CD14-positive monocyte (primary cell): ENCODE data around the gene IGF2BP3. TPM values are rescaled to one million over a fixed set of nuclear protein-coding genes. Genes with fewer than 3 reads are reported as not detected.

ENCODE experiments used
- DNase-seq, 3 donors: peaks; one replicate each; pipeline ENCODE4 v3.0.0-alpha.2; 2011 to 2022
- H2AFZ ChIP-seq: 2 replicates; pipeline ENCODE4 v1.6.0; 2012; ENCODE audit warnings: mild to moderate bottlenecking, low read depth, low read length, inconsistent platforms; ENCODE audit not compliant: insufficient read depth, poor library complexity, severe bottlenecking
- H3K27ac ChIP-seq, 2 donors: 1 replicate in 1 of 2; 2 replicates in 1 of 2; pipeline ENCODE4 v1.5.1; 2012 to 2013; ENCODE audit warnings: low read length in 2 of 2, control low read depth in 1 of 2, inconsistent platforms in 1 of 2, low read depth in 1 of 2, mild to moderate bottlenecking in 1 of 2
- H3K27me3 ChIP-seq, 2 donors: one replicate each; pipeline versions ENCODE4 v1.6.0 to v1.6.1; 2011 to 2013; ENCODE audit warnings: low read length in 2 of 2; ENCODE audit not compliant: control insufficient read depth in 2 of 2, insufficient read depth in 2 of 2
- H3K36me3 ChIP-seq, 2 donors: replicated peaks in 1 of 2; 1 replicate in 1 of 2; 2 replicates in 1 of 2; pipeline versions ENCODE4 v1.5.1 to v1.6.1; 2012 to 2013; ENCODE audit warnings: low read length in 2 of 2, control low read depth in 1 of 2, inconsistent platforms in 1 of 2, mild to moderate bottlenecking in 1 of 2; ENCODE audit not compliant: insufficient read depth in 2 of 2, control insufficient read depth in 1 of 2
- H3K4me1 ChIP-seq, 2 donors: 1 replicate in 1 of 2; 2 replicates in 1 of 2; pipeline versions ENCODE4 v1.5.1 to v1.6.1; 2012 to 2013; ENCODE audit warnings: low read length in 2 of 2, control low read depth in 1 of 2, inconsistent platforms in 1 of 2, mild to moderate bottlenecking in 1 of 2, moderate library complexity in 1 of 2; ENCODE audit not compliant: insufficient read depth in 2 of 2, control insufficient read depth in 1 of 2
- H3K4me2 ChIP-seq: replicated peaks from 2 replicates; pipeline ENCODE3; 2012; ENCODE audit warnings: low read length, moderate library complexity, mild to moderate bottlenecking; ENCODE audit not compliant: poor library complexity, severe bottlenecking; ENCODE audit errors: extremely low read depth
- H3K4me3 ChIP-seq, 3 experiments: fragments of 200-600 bp in 1 of 3; sonication (generic) in 1 of 3; replicated peaks in 1 of 3; 1 replicate in 2 of 3; 2 replicates in 1 of 3; pipeline ENCODE4 v1.5.1; 2011 to 2013; ENCODE audit warnings: low read length in 3 of 3, mild to moderate bottlenecking in 3 of 3, control low read depth in 2 of 3, low read depth in 2 of 3, inconsistent platforms in 1 of 3, moderate library complexity in 1 of 3
- H3K79me2 ChIP-seq: 2 replicates; pipeline ENCODE4 v1.6.0; 2012; ENCODE audit warnings: mild to moderate bottlenecking, control low read depth, inconsistent platforms, low read length, moderate library complexity; ENCODE audit not compliant: insufficient read depth
- H3K9ac ChIP-seq: 2 replicates; pipeline ENCODE4 v1.6.0; 2017; ENCODE audit warnings: low read length, mild to moderate bottlenecking; ENCODE audit not compliant: insufficient read depth, poor library complexity, severe bottlenecking
- H3K9me3 ChIP-seq, 2 donors: replicated peaks in 1 of 2; 1 replicate in 1 of 2; 2 replicates in 1 of 2; pipeline versions ENCODE4 v1.5.1 to v1.6.1; 2012 to 2013; ENCODE audit warnings: low read length in 2 of 2, control low read depth in 1 of 2; ENCODE audit not compliant: control insufficient read depth in 1 of 2, insufficient read depth in 1 of 2
- H4K20me1 ChIP-seq: 2 replicates; pipeline ENCODE4 v1.6.0; 2012; ENCODE audit warnings: mild to moderate bottlenecking, low read length, control low read depth, moderate library complexity; ENCODE audit not compliant: insufficient read depth
- H3K27ac Mint-ChIP-seq, 7 donors: one replicate each; pipeline ENCODE4 v1.8.0; 2020; ENCODE audit warnings: mild to moderate bottlenecking in 7 of 7, mixed read lengths in 7 of 7, moderate library complexity in 6 of 7, inconsistent platforms in 2 of 7
- H3K27me3 Mint-ChIP-seq, 3 donors: one replicate each; pipeline ENCODE4 v1.8.0; 2021 to 2022; ENCODE audit warnings: low read depth in 3 of 3, mild to moderate bottlenecking in 3 of 3, mixed read lengths in 3 of 3, moderate library complexity in 3 of 3, inconsistent platforms in 1 of 3
- H3K36me3 Mint-ChIP-seq, 2 donors: one replicate each; pipeline ENCODE4 v1.8.0; 2020; ENCODE audit warnings: mixed read lengths in 2 of 2, inconsistent platforms in 1 of 2, mild to moderate bottlenecking in 1 of 2
- H3K4me1 Mint-ChIP-seq: one replicate; pipeline ENCODE4 v1.8.0; 2020; ENCODE audit warnings: mild to moderate bottlenecking, mixed read lengths
- H3K4me3 Mint-ChIP-seq, 2 donors: one replicate each; pipeline ENCODE4 v1.8.0; 2020; ENCODE audit warnings: mild to moderate bottlenecking in 2 of 2, mixed read lengths in 2 of 2, moderate library complexity in 1 of 2
- H3K9me3 Mint-ChIP-seq, 7 donors: one replicate each; pipeline ENCODE4 v1.8.0; 2020 to 2022; ENCODE audit warnings: mixed read lengths in 7 of 7, mild to moderate bottlenecking in 6 of 7, moderate library complexity in 6 of 7, inconsistent platforms in 2 of 7
- CTCF ChIP-seq: fragments of 200-600 bp; IDR thresholded peaks from one replicate; pipeline ENCODE4 v1.8.0; 2022; ENCODE audit warnings: antibody characterized with exemption, mild to moderate bottlenecking
- WGBS: methylation state at CpG from one replicate; pipeline ENCODE4 v1.1.5; 2013; ENCODE audit warnings: missing lambda C conversion rate; ENCODE audit not compliant: insufficient coverage; 5-methylcytosine and 5-hydroxymethylcytosine counted together
- intact Hi-C, 2 donors: fragments of 100-400 bp; cut with micrococcal nuclease; formaldehyde crosslinking; loops; one replicate each; pipeline versions ENCODE4 v1.15.0 to v1.15.1; 2023
- polyA plus RNA-seq, 3 donors: library from polyadenylated mRNA; depleted of rRNA in 1 of 3; unstranded in 2 of 3; stranded (reverse) in 1 of 3; fragments of 300-500 nt in 2 of 3; fragments of >200 nt in 1 of 3; fragmentation: Illumina TruSeq in 2 of 3; gene quantifications; 1 replicate in 2 of 3; 2 replicates in 1 of 3; pipeline ENCODE4 v1.2.3, GENCODE V29; 2012 to 2021

The IGF2BP3 gene
- polyA plus RNA-seq, 3 donors: 0.60 to 5.3 (median 3.2) TPM

GRCh38 chr7:23273141-23273599, 197.1 kb downstream of the IGF2BP3 start:
- peaks cover 2 to 5% of the 10 kb centered on the region in 2 donors for H3K4me1 ChIP-seq
- H3K4me2 ChIP-seq: peak overlapping the region; percentile 8
- peak; percentile 65 to 79 (median 77) for DNase-seq
- no peak overlapping the region for H3K4me3 ChIP-seq
- Mint-ChIP-seq H3K27me3 (peaks cover 3 to 7% (median 5%) of the 10 kb centered on the region in 3 donors), H3K27ac (no peak overlapping the region), H3K36me3 (no peaks in the 10 kb centered on the region), H3K4me3 (peak overlapping the region; percentile 25 to 56), H3K9me3 (no peaks in the 10 kb centered on the region), H3K4me1 (peaks cover 5% of the 10 kb centered on the region)
- no peaks in the 10 kb centered on the region for H3K9me3 ChIP-seq
- peak overlapping the region; percentile 22 for H2AFZ ChIP-seq
- WGBS: 0% methylated on average over 1 of the region's 11 CpGs
- H3K9ac ChIP-seq: no peak overlapping the region
- intact Hi-C loops: loop anchor here in 1 of 2 donors (10.0 kb wide), 1 partner anchor 442 kb away; the partner anchor contains the start of gene STK31
- no peaks in the 10 kb centered on the region for H4K20me1 ChIP-seq
- no peaks in the 10 kb centered on the region for H3K79me2 ChIP-seq
- no peaks in the 10 kb centered on the region for H3K27me3 ChIP-seq
- H3K27ac ChIP-seq: no peak overlapping the region
- no peaks in the 10 kb centered on the region for H3K36me3 ChIP-seq
- peak; percentile 94 for TF ChIP-seq CTCF

GRCh38 chr7:23272275-23272674, 198.0 kb downstream of the IGF2BP3 start:
- Histone ChIP-seq H3K9ac (no peak overlapping the region), H3K9me3 (no peaks in the 10 kb centered on the region), H3K4me1 (peaks cover 2 to 5% of the 10 kb centered on the region in 2 donors), H3K4me3 (no peak overlapping the region), H3K79me2 (no peaks in the 10 kb centered on the region), H3K4me2 (no peak overlapping the region), H4K20me1 (no peaks in the 10 kb centered on the region), H3K27me3 (no peaks in the 10 kb centered on the region), H3K36me3 (no peaks in the 10 kb centered on the region), H2AFZ (no peak overlapping the region), H3K27ac (no peak overlapping the region)
- intact Hi-C loops: loop anchor here in 1 of 2 donors (10.0 kb wide), 1 partner anchor 443 kb away; the partner anchor contains the start of gene STK31
- WGBS: 100% methylated on average over 1 of the region's 2 CpGs
- no peak for TF ChIP-seq CTCF
- Mint-ChIP-seq H3K4me1 (peaks cover 5% of the 10 kb centered on the region), H3K4me3 (no peak overlapping the region), H3K27me3 (peaks cover 3 to 7% (median 5%) of the 10 kb centered on the region in 3 donors), H3K27ac (no peak overlapping the region), H3K36me3 (no peaks in the 10 kb centered on the region), H3K9me3 (peaks cover 0 to 2% (median 0%) of the 10 kb centered on the region in 7 donors)
- no peak for DNase-seq
